ENCODE data around the gene LTBP2.

LTBP2 gene

GRCh38 chr14:74587363-74587707 lies 24.7 kb downstream of the LTBP2 start:
- DNase-seq, result no peak

GRCh38 chr14:74586681-74587362 lies 25.2 kb downstream of the LTBP2 start:
- no peak for DNase-seq

- no peak for DNase-seq
These were observed 26.4 kb downstream of the LTBP2 start for GRCh38 chr14:74585406-74586335.

GRCh38 chr14:74584951-74585350 lies 27.1 kb downstream of the LTBP2 start:
- no peak for DNase-seq

GRCh38 chr14:74583689-74584434 lies 28.2 kb downstream of the LTBP2 start:
- no peak for DNase-seq

GRCh38 chr14:74582910-74583581 lies 29.0 kb downstream of the LTBP2 start:
- no peak for DNase-seq

GRCh38 chr14:74580275-74580672 lies 31.8 kb downstream of the LTBP2 start:
- DNase-seq, result no peak

GRCh38 chr14:74579447-74580274 lies 32.4 kb downstream of the LTBP2 start:
- no peak for DNase-seq

- no peak for DNase-seq
These were observed 33.6 kb downstream of the LTBP2 start for GRCh38 chr14:74578479-74578878.

- no peak for DNase-seq
These were observed 34.1 kb downstream of the LTBP2 start for GRCh38 chr14:74577948-74578275.

GRCh38 chr14:74577247-74577947 lies 34.6 kb downstream of the LTBP2 start:
- DNase-seq, result no peak

- DNase-seq, result no peak
These were observed 36.1 kb downstream of the LTBP2 start for GRCh38 chr14:74575936-74576335.

GRCh38 chr14:74575507-74575906 lies 36.5 kb downstream of the LTBP2 start:
- no peak for DNase-seq

GRCh38 chr14:74574706-74575105 lies 37.3 kb downstream of the LTBP2 start:
- no peak for DNase-seq

GRCh38 chr14:74574090-74574433 lies 38.0 kb downstream of the LTBP2 start:
- DNase-seq, result no peak

GRCh38 chr14:74573421-74574089 lies 38.5 kb downstream of the LTBP2 start:
- no peak for DNase-seq

GRCh38 chr14:74572726-74573301 lies 39.2 kb downstream of the LTBP2 start:
- no peak for DNase-seq

- no peak for DNase-seq
These were observed 39.9 kb downstream of the LTBP2 start for GRCh38 chr14:74571901-74572725.

- no peak for DNase-seq
These were observed 40.6 kb downstream of the LTBP2 start for GRCh38 chr14:74571441-74571841.

- no peak for DNase-seq
These were observed 41.3 kb downstream of the LTBP2 start for GRCh38 chr14:74570696-74571095.

All from NCI-H1048 (cell line).